GM18519 (cell line): ENCODE data around the gene PHLDB2.
A peak's percentile ranks its signal among the peaks of the same experiment; 100 is the strongest.

Experiments used
- ATAC-seq: cut with Tn5 transposase; IDR thresholded peaks from one replicate; pipeline ENCODE4 v1.9.1; 2021; ENCODE audit warnings: mild to moderate bottlenecking, moderate library complexity; ENCODE audit not compliant: unreplicated experiment, low FRiP score

PHLDB2 gene

GRCh38 chr3:111848778-111849177, 10.3 kb upstream of the PHLDB2 start:
- ATAC-seq = no peak

- ATAC-seq = no peak
Measured at GRCh38 chr3:111850537-111850936, 8.5 kb upstream of the PHLDB2 start.

GRCh38 chr3:111851511-111851954, 7.5 kb upstream of the PHLDB2 start:
- no peak for ATAC-seq

GRCh38 chr3:111852540-111852939, 6.5 kb upstream of the PHLDB2 start:
- no peak for ATAC-seq

- ATAC-seq = no peak
Measured at GRCh38 chr3:111853068-111853467, 6.0 kb upstream of the PHLDB2 start.

- no peak for ATAC-seq
Measured at GRCh38 chr3:111854990-111855389, 4.1 kb upstream of the PHLDB2 start.

- ATAC-seq = no peak
Measured at GRCh38 chr3:111856501-111856900, 2.6 kb upstream of the PHLDB2 start.

GRCh38 chr3:111857474-111857873, 1.6 kb upstream of the PHLDB2 start:
- no peak for ATAC-seq

- no peak for ATAC-seq
Measured at GRCh38 chr3:111858642-111859041, 423 bp upstream of the PHLDB2 start.

GRCh38 chr3:111859974-111860859, 1.2 kb downstream of the PHLDB2 start:
- peak; percentile 88 for ATAC-seq

GRCh38 chr3:111861391-111861790, 2.3 kb downstream of the PHLDB2 start:
- ATAC-seq = no peak

- no peak for ATAC-seq
Measured at GRCh38 chr3:111862415-111862814, 3.4 kb downstream of the PHLDB2 start.

- ATAC-seq = no peak
Measured at GRCh38 chr3:111862974-111863373, 3.9 kb downstream of the PHLDB2 start.

GRCh38 chr3:111863942-111864694, 5.1 kb downstream of the PHLDB2 start:
- no peak for ATAC-seq

- no peak for ATAC-seq
Measured at GRCh38 chr3:111864821-111865656, 6.0 kb downstream of the PHLDB2 start.

GRCh38 chr3:111867889-111868426, 8.9 kb downstream of the PHLDB2 start:
- no peak for ATAC-seq

GRCh38 chr3:111870620-111871019, 11.6 kb downstream of the PHLDB2 start:
- no peak for ATAC-seq

GRCh38 chr3:111871809-111872623, 13.0 kb downstream of the PHLDB2 start:
- no peak for ATAC-seq

GRCh38 chr3:111872979-111873378, 13.9 kb downstream of the PHLDB2 start:
- ATAC-seq = no peak
